HL-60 (cell line): ENCODE results near the gene CRTC1.

ENCODE experiments used
- DNase-seq, 2 experiments: peaks; one replicate each; pipeline ENCODE4 v3.0.0-alpha.2; 2010 to 2020; ENCODE audit warnings: low read depth in 1 of 2, low spot score in 1 of 2
- H3K27ac ChIP-seq: fragments of 250-450 bp; sonication (Bioruptor Pico); replicated peaks from 2 replicates; pipeline ENCODE4 v1.5.1; 2020; ENCODE audit warnings: mild to moderate bottlenecking, moderate library complexity
- H3K27me3 ChIP-seq: fragments of 250-450 bp; sonication (Bioruptor Pico); 2 replicates; pipeline ENCODE4 v1.5.1; 2021; ENCODE audit warnings: mild to moderate bottlenecking, moderate library complexity; ENCODE audit not compliant: insufficient read depth, poor library complexity, severe bottlenecking
- H3K4me3 ChIP-seq: replicated peaks from 2 replicates; pipeline ENCODE4 v1.5.1; 2011; ENCODE audit warnings: mild to moderate bottlenecking, control low read depth, low read length; ENCODE audit not compliant: insufficient read depth
- GABPA ChIP-seq: IDR thresholded peaks from 2 replicates; pipeline ENCODE4 v1.6.1; 2012; ENCODE audit warnings: low read depth
- POLR2AphosphoS5 ChIP-seq: IDR thresholded peaks from 2 replicates; pipeline ENCODE4 v1.6.1; 2012; ENCODE audit warnings: low read depth
- SPI1 ChIP-seq: IDR thresholded peaks from 2 replicates; pipeline ENCODE4 v1.6.1; 2012; ENCODE audit warnings: low read depth, mild to moderate bottlenecking, borderline replicate concordance
- TF ChIP-seq, protein P1 (sequence below): IDR thresholded peaks from one replicate; pipeline ENCODE4 v1.5.1; 2011; ENCODE audit warnings: low read length, control low read depth, inconsistent platforms; ENCODE audit not compliant: insufficient read depth
- TF ChIP-seq, protein P2 (sequence below): IDR thresholded peaks from 2 replicates; pipeline ENCODE4 v1.6.1; 2012; ENCODE audit warnings: low read depth; ENCODE audit not compliant: insufficient replicate concordance

The CRTC1 gene

DNA sequence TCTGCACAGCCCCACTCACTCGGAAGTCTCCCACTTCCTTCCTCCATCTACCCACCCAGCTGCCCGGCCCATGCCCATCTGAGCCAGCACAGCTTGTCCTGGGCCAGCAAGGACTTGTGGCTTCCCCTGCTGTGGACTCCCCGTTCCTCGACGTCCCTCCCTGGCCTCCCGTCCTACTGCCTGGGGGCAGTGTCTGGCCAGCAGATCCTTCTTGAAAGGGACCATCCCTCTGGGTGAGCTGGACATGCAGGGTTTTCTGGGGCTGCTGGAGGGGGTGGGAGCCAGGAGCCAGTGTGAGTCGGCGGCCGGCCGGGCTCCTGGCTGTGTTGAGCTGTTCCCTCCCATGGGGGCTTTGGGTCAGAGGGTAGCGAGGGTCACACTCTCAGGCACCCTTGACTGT lies 26.7 kb downstream of the CRTC1 start:
- TF ChIP-seq POLR2AphosphoS5 (no peak), SPI1 (no peak), GABPA (no peak)
- TF ChIP-seq, protein P1, sequence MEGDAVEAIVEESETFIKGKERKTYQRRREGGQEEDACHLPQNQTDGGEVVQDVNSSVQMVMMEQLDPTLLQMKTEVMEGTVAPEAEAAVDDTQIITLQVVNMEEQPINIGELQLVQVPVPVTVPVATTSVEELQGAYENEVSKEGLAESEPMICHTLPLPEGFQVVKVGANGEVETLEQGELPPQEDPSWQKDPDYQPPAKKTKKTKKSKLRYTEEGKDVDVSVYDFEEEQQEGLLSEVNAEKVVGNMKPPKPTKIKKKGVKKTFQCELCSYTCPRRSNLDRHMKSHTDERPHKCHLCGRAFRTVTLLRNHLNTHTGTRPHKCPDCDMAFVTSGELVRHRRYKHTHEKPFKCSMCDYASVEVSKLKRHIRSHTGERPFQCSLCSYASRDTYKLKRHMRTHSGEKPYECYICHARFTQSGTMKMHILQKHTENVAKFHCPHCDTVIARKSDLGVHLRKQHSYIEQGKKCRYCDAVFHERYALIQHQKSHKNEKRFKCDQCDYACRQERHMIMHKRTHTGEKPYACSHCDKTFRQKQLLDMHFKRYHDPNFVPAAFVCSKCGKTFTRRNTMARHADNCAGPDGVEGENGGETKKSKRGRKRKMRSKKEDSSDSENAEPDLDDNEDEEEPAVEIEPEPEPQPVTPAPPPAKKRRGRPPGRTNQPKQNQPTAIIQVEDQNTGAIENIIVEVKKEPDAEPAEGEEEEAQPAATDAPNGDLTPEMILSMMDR = no peak
- TF ChIP-seq, protein P2, sequence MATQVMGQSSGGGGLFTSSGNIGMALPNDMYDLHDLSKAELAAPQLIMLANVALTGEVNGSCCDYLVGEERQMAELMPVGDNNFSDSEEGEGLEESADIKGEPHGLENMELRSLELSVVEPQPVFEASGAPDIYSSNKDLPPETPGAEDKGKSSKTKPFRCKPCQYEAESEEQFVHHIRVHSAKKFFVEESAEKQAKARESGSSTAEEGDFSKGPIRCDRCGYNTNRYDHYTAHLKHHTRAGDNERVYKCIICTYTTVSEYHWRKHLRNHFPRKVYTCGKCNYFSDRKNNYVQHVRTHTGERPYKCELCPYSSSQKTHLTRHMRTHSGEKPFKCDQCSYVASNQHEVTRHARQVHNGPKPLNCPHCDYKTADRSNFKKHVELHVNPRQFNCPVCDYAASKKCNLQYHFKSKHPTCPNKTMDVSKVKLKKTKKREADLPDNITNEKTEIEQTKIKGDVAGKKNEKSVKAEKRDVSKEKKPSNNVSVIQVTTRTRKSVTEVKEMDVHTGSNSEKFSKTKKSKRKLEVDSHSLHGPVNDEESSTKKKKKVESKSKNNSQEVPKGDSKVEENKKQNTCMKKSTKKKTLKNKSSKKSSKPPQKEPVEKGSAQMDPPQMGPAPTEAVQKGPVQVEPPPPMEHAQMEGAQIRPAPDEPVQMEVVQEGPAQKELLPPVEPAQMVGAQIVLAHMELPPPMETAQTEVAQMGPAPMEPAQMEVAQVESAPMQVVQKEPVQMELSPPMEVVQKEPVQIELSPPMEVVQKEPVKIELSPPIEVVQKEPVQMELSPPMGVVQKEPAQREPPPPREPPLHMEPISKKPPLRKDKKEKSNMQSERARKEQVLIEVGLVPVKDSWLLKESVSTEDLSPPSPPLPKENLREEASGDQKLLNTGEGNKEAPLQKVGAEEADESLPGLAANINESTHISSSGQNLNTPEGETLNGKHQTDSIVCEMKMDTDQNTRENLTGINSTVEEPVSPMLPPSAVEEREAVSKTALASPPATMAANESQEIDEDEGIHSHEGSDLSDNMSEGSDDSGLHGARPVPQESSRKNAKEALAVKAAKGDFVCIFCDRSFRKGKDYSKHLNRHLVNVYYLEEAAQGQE = no peak
- DNase-seq = no peak
- Histone ChIP-seq H3K4me3 (no peak overlapping the region), H3K27ac (no peak overlapping the region), H3K27me3 (no peaks in the 10 kb centered on the region)

- Histone ChIP-seq H3K27me3 (no peaks in the 10 kb centered on the region), H3K4me3 (no peak overlapping the region), H3K27ac (no peak overlapping the region)
- no peak for TF ChIP-seq POLR2AphosphoS5
- TF ChIP-seq, protein P1 = no peak
- no peak for TF ChIP-seq SPI1
- TF ChIP-seq, protein P2 = no peak
- no peak for TF ChIP-seq GABPA
- DNase-seq = no peak
These were observed 27.7 kb downstream of the CRTC1 start for GRCh38 chr19:18710996-18711751.

DNA sequence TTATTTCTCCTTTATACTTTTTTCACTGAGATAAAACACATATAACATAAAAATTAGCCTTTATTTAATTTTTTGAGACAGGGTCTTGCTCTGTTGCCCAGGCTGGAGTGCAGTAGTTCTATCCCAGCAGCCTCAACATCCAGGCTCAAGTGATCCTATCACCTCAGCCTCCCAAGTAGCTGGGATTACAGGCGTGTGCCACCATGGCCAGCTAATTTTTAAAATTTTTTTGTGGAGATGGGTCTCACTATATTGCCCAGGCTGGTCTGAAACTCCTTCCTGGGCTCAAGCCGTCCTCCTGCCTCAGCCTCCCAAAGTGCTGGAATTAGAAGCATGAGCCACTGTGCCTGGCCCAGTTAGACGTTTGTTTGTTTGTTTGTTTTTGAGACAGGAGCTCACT lies 28.4 kb downstream of the CRTC1 start:
- H3K4me3 ChIP-seq = no peak overlapping the region
- H3K27ac ChIP-seq = no peak overlapping the region
- no peak for TF ChIP-seq SPI1
- TF ChIP-seq POLR2AphosphoS5 = no peak
- TF ChIP-seq, protein P2 = no peak
- TF ChIP-seq, protein P1 = no peak
- TF ChIP-seq GABPA = no peak
- no peak for DNase-seq
- no peaks in the 10 kb centered on the region for H3K27me3 ChIP-seq
